ENCODE data around the gene SLC34A3.

Gene SLC34A3

GRCh38 chr9:137275588-137276472 lies 45.1 kb downstream of the SLC34A3 start:
- DNase-seq (ENCODE audit: low read depth in 3 of 3) = no peak

- DNase-seq (ENCODE audit: low read depth in 3 of 3) = no peak
Observed at GRCh38 chr9:137276473-137277328, 46.0 kb downstream of the SLC34A3 start.

GRCh38 chr9:137277329-137278041 lies 46.8 kb downstream of the SLC34A3 start, which contains the start of gene TOR4A:
Gene TOR4A, plus strand, starts transcription at chr9:137277726. Its CDS starts 964 bp downstream, at chr9:137278690.
- no peak for DNase-seq (ENCODE audit: low read depth in 3 of 3)

- DNase-seq (ENCODE audit: low read depth in 3 of 3) = no peak
Observed at GRCh38 chr9:137278061-137278701, 47.5 kb downstream of the SLC34A3 start.

- DNase-seq (ENCODE audit: low read depth in 3 of 3) = no peak
Observed at GRCh38 chr9:137278721-137279711, 48.3 kb downstream of the SLC34A3 start.

GRCh38 chr9:137279741-137280473 lies 49.2 kb downstream of the SLC34A3 start:
- DNase-seq (ENCODE audit: low read depth in 3 of 3) = no peak

GRCh38 chr9:137280474-137281344 lies 50.0 kb downstream of the SLC34A3 start:
- no peak for DNase-seq (ENCODE audit: low read depth in 3 of 3)

- DNase-seq (ENCODE audit: low read depth in 3 of 3) = no peak
Observed at GRCh38 chr9:137281345-137282116, 50.8 kb downstream of the SLC34A3 start.
